ENCODE measurements around the gene NCF1.
"Not testable (repeated sequence)": the region's sequence is repeated elsewhere in the genome, so short reads cannot be mapped to it uniquely, and the experiment has no call there.

NCF1 gene

GRCh38 chr7:74788369-74789150, 14.7 kb downstream of the NCF1 start:
- DNase-seq (ENCODE audit: low read depth, low spot score), result not testable (repeated sequence)

GRCh38 chr7:74789200-74789736, 15.5 kb downstream of the NCF1 start:
- DNase-seq (ENCODE audit: low read depth, low spot score), result not testable (repeated sequence)

DNA sequence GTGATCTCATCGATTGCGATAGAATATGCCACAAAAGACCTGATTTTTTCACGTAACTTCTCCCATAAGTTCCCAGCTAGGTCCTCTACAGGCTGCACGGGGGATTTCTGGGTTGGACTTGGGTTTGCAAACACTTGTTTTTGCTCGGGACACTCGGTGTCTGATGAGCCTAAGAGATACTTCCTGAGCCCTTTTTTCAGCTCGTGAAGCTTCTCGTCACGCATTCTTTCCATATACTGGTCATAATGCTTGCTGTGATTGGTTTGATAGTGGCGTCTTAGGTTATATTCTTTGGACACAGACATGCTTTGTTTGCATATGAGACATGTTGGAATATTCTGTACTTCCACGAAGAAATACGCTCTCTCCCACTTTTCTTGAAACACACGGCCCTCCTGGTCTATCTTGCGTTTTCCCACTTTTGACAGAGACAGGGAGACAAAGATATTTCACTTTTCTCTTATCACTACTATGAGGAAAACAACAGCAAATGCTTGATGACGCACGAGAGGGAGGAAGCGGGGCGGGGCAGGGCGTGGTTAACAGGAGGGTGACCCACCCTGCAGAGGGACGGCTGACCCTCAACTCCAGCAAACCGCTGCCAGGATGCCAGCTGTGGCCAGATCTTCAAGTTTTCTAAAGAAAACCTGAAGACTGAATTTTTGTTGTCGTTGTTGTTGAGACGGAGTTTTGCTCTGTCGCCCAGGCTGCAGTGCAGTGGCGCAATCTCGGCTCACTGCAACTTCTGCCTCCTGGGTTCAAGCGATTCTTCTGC, 24.2 kb downstream of the NCF1 start:
- not testable (repeated sequence) for DNase-seq (ENCODE audit: low read depth, low spot score)

DNA sequence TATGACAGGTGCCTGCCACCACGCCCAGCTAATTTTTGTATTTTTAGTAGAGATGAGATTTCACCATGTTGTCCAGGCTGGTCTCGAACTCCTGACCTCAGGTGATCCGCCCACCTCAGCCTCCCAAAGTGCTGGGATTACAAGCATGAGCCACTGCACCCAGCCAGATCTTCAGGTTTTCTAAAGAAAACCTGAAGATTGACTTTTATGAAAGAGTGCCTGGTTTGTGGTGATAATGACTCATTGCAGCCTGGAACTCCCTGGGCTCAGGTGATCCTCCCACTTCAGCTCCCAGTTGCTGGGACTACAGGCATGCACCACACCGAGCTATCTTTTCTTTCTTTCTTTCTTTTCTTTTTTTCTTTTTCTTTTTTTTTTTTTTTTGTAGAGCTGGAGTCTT, 24.8 kb downstream of the NCF1 start:
- DNase-seq (ENCODE audit: low read depth, low spot score), result not testable (repeated sequence)

DNA sequence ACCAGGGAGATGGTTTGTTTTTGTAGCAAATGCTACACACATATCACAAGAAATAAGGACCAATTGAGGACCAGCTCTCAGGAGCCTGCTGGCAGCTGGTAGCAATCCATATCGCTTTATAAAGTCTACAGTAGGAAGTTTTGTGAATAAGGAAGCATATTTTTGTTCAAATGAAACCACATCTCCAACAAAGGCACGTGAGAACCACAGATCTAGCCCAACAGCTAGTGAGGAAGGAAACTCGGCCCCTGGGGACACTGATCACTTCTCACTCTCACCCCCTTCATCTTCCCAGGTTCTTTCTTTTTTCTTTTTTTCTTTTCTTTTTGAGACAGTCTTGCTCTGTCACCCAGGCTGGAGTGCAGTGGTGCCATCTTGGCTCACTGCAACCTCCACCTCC, 42.1 kb downstream of the NCF1 start:
- not testable (repeated sequence) for DNase-seq (ENCODE audit: low read depth, low spot score)

- DNase-seq (ENCODE audit: low read depth, low spot score), result not testable (repeated sequence)
Measured at GRCh38 chr7:74820146-74820805, 46.5 kb downstream of the NCF1 start.

DNA sequence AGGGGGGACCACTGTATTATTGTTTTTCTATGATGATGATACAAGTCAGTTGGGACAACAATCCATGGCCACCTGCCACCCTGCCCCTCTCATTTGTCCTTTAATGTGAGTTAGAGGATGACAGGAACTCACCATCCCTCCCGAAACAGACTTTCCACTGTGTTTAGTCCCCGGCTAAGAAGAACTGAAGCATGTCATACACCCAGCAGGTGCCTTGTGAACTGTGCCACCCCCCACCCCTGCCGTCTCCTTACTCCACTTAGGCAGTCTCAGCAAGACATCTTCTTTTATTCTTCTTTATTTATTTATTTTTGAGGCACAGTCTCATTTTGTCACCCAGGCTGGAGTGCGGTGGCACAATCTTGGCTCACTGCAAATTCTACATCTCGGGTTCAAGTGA, 47.4 kb downstream of the NCF1 start:
- not testable (repeated sequence) for DNase-seq (ENCODE audit: low read depth, low spot score)

DNA sequence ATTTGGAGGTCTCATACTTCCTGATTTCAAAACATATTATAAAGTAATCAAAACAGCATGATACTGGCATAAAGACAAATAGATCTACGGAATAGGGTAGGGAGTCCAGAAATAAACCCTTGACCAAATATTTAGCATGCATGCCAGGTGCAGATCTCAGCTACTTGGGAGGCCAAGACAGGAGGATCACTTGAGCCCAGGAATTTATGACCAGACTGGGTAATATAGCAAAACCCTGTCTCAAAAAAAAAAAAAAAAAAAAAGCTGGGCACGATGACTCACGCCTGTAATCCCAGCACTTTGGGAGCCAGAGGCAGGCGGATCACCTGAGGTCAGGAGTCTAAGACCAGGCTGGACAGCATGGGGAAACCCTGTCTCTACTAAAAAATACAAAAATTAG, 56.1 kb downstream of the NCF1 start:
- DNase-seq (ENCODE audit: low read depth, low spot score), result not testable (repeated sequence)

DNA sequence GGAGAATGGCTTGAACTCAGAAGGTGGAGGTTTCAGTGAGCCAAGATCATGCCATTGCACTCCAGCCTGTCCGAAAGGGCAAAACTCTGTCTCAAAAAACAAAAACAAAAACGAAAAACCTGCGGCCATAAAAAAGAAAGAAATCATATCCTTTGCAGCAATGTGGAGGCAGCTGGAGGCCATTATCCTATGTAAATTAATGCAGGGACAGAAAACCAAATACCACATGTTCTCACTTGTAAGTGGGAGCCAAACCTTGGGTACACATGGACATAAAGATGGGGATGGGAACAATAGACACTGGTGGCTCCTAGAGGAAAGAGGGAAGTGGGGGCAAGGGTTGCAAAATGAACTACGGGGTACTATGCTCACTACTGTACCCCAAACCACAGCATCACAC, 56.6 kb downstream of the NCF1 start:
- DNase-seq (ENCODE audit: low read depth, low spot score), result not testable (repeated sequence)
